OCI-LY3 (cell line): ENCODE results near the gene WTIP.
"Not testable (repeated sequence)": the region's sequence is repeated elsewhere in the genome, so short reads cannot be mapped to it uniquely, and the experiment has no call there.

Source experiments
- H2AFZ ChIP-seq: fragments of 200-600, 300-600 bp; shearing (Covaris generic); 2 replicates; pipeline ENCODE4 v1.6.0; 2014; ENCODE audit warnings: antibody characterized with exemption, low read depth, low read length
- H3K27ac ChIP-seq: fragments of 200-600, 300-600 bp; sonication (generic); 2 replicates; pipeline ENCODE4 v1.5.1; 2014; ENCODE audit warnings: mild to moderate bottlenecking, low read length, moderate library complexity, mixed read lengths
- H3K27me3 ChIP-seq: fragments of 200-600, 300-600 bp; sonication (generic); 2 replicates; pipeline ENCODE4 v1.6.1; 2014; ENCODE audit warnings: low read depth, low read length, mixed read lengths
- H3K36me3 ChIP-seq: fragments of 200-600, 300-600 bp; sonication (generic); replicated peaks from 2 replicates; pipeline ENCODE3; 2014; ENCODE audit warnings: low read depth, low read length, mixed read lengths
- H3K4me1 ChIP-seq: fragments of 300-600, 200-600 bp; sonication (generic); 2 replicates; pipeline ENCODE4 v1.6.1; 2014; ENCODE audit warnings: low read length, mixed read lengths
- H3K4me2 ChIP-seq: fragments of 200-600, 300-600 bp; sonication (generic); 2 replicates; pipeline ENCODE4 v1.6.1; 2014; ENCODE audit warnings: low read length, mixed read lengths
- H3K4me3 ChIP-seq: fragments of 300-600, 200-600 bp; sonication (generic); 2 replicates; pipeline ENCODE4 v1.5.1; 2014; ENCODE audit warnings: antibody characterized with exemption, mild to moderate bottlenecking, low read length, moderate library complexity
- H3K79me2 ChIP-seq: fragments of 300-600, 200-600 bp; shearing (Covaris generic); 2 replicates; pipeline ENCODE4 v1.6.1; 2014; ENCODE audit warnings: mild to moderate bottlenecking, low read length, mixed read lengths
- H3K9ac ChIP-seq: fragments of 300-600, 200-600 bp; shearing (Covaris generic); 2 replicates; pipeline ENCODE4 v1.6.0; 2014; ENCODE audit warnings: mild to moderate bottlenecking, low read length, moderate library complexity
- H3K9me3 ChIP-seq: fragments of 200-600, 300-600 bp; shearing (Covaris generic); 2 replicates; pipeline ENCODE4 v1.6.1; 2014; ENCODE audit warnings: low read length, mixed read lengths; ENCODE audit not compliant: insufficient read depth
- H4K20me1 ChIP-seq: fragments of 200-600, 300-600 bp; sonication (generic); 2 replicates; pipeline ENCODE4 v1.6.1; 2016; ENCODE audit warnings: low read length, mixed read lengths; ENCODE audit not compliant: insufficient read depth
- CTCF ChIP-seq: fragments of 200-600, 300-600 bp; sonication (generic); IDR thresholded peaks from 2 replicates; pipeline ENCODE4 v1.5.1; 2014; ENCODE audit warnings: antibody characterized with exemption, low read length, low read depth
- EZH2phosphoT487 ChIP-seq: fragments of 200-600 bp; shearing (Covaris generic); IDR thresholded peaks from 2 replicates; pipeline ENCODE4 v1.6.1; 2018; ENCODE audit warnings: antibody characterized with exemption, mixed run types, low read depth

Gene WTIP

GRCh38 chr19:34475026-34475974 is 6.3 kb upstream of the WTIP start:
- Histone ChIP-seq H3K79me2 (no peaks in the 10 kb centered on the region), H2AFZ (no peak overlapping the region), H3K36me3 (peaks cover 38% of the 10 kb centered on the region), H3K4me2 (no peak overlapping the region), H3K27me3 (no peaks in the 10 kb centered on the region), H3K4me1 (no peaks in the 10 kb centered on the region), H3K9ac (no peak overlapping the region), H4K20me1 (no peaks in the 10 kb centered on the region), H3K4me3 (no peak overlapping the region), H3K9me3 (no peaks in the 10 kb centered on the region), H3K27ac (no peak overlapping the region)
- TF ChIP-seq CTCF = no peak
- TF ChIP-seq EZH2phosphoT487 = no peak

GRCh38 chr19:34475975-34476594 is 5.5 kb upstream of the WTIP start:
- H3K4me1 ChIP-seq = no peaks in the 10 kb centered on the region
- no peaks in the 10 kb centered on the region for H4K20me1 ChIP-seq
- no peaks in the 10 kb centered on the region for H3K9me3 ChIP-seq
- H3K27me3 ChIP-seq = no peaks in the 10 kb centered on the region
- no peak overlapping the region for H3K27ac ChIP-seq
- H3K36me3 ChIP-seq = peaks cover 34% of the 10 kb centered on the region
- no peak overlapping the region for H3K4me2 ChIP-seq
- H3K4me3 ChIP-seq = no peak overlapping the region
- no peak overlapping the region for H2AFZ ChIP-seq
- no peak overlapping the region for H3K9ac ChIP-seq
- H3K79me2 ChIP-seq = no peaks in the 10 kb centered on the region
- no peak for TF ChIP-seq CTCF
- no peak for TF ChIP-seq EZH2phosphoT487

GRCh38 chr19:34478496-34478895 is 3.1 kb upstream of the WTIP start:
- H3K9me3 ChIP-seq, H3K4me3 ChIP-seq, H2AFZ ChIP-seq, H3K27me3 ChIP-seq, H3K4me2 ChIP-seq, H3K27ac ChIP-seq, H3K9ac ChIP-seq, H3K4me1 ChIP-seq, H4K20me1 ChIP-seq, H3K79me2 ChIP-seq: not testable (repeated sequence)
- peaks cover 12% of the 10 kb centered on the region for H3K36me3 ChIP-seq

GRCh38 chr19:34479396-34479795 is 2.2 kb upstream of the WTIP start:
- Histone ChIP-seq H3K36me3 (peaks cover 4% of the 10 kb centered on the region), H3K4me2 (no peak overlapping the region), H4K20me1 (no peaks in the 10 kb centered on the region), H3K79me2 (no peaks in the 10 kb centered on the region), H3K4me3 (no peak overlapping the region), H3K4me1 (no peaks in the 10 kb centered on the region), H3K27me3 (no peaks in the 10 kb centered on the region), H3K9me3 (no peaks in the 10 kb centered on the region), H2AFZ (no peak overlapping the region), H3K27ac (no peak overlapping the region), H3K9ac (no peak overlapping the region)
- TF ChIP-seq CTCF (no peak), EZH2phosphoT487 (no peak)
